H9 (cell line): ENCODE data around the gene HECW1. TPM values are rescaled to one million over a fixed set of nuclear protein-coding genes. Genes with fewer than 3 reads are reported as not detected.

Experiments used
- DNase-seq: peaks from one replicate; pipeline ENCODE4 v3.0.0-alpha.2; 2017
- H2AFZ ChIP-seq: one replicate; pipeline ENCODE4 v1.6.1; 2013; ENCODE audit warnings: mild to moderate bottlenecking, low read length, control low read depth, moderate library complexity
- H2AK5ac ChIP-seq: 2 replicates; pipeline ENCODE4 v1.6.1; 2013; ENCODE audit warnings: low read length, control low read depth, mixed read lengths; ENCODE audit not compliant: insufficient read length
- H2BK120ac ChIP-seq: one replicate; pipeline ENCODE4 v1.6.1; 2013; ENCODE audit warnings: low read depth, mild to moderate bottlenecking, low read length, control low read depth, inconsistent platforms; ENCODE audit not compliant: poor library complexity, severe bottlenecking
- H2BK12ac ChIP-seq: 2 replicates; pipeline ENCODE4 v1.6.1; 2013; ENCODE audit warnings: low read length, control low read depth, mixed read lengths, low read depth; ENCODE audit not compliant: insufficient read length
- H2BK15ac ChIP-seq: 2 replicates; pipeline ENCODE4 v1.6.1; 2013; ENCODE audit warnings: low read depth, low read length, control low read depth
- H2BK20ac ChIP-seq: one replicate; pipeline ENCODE4 v1.6.1; 2013; ENCODE audit warnings: low read depth, mild to moderate bottlenecking, low read length, control low read depth, inconsistent platforms; ENCODE audit not compliant: poor library complexity, severe bottlenecking
- H2BK5ac ChIP-seq: 2 replicates; pipeline ENCODE4 v1.6.1; 2013; ENCODE audit warnings: low read length, control low read depth, mixed read lengths; ENCODE audit not compliant: insufficient read length
- H3K14ac ChIP-seq: 2 replicates; pipeline ENCODE4 v1.6.1; 2013; ENCODE audit warnings: low read length, control low read depth; ENCODE audit not compliant: insufficient read depth
- H3K18ac ChIP-seq: 2 replicates; pipeline ENCODE4 v1.6.1; 2013; ENCODE audit warnings: low read depth, mild to moderate bottlenecking, mixed read lengths, low read length, control low read depth; ENCODE audit not compliant: insufficient read length
- H3K23ac ChIP-seq: 2 replicates; pipeline ENCODE4 v1.6.1; 2013; ENCODE audit warnings: low read length, control low read depth, mixed read lengths, low read depth; ENCODE audit not compliant: insufficient read length
- H3K23me2 ChIP-seq: 2 replicates; pipeline ENCODE4 v1.6.1; 2013; ENCODE audit warnings: low read depth, mild to moderate bottlenecking, mixed read lengths, low read length, control low read depth; ENCODE audit not compliant: insufficient read length, poor library complexity, severe bottlenecking
- H3K27ac ChIP-seq: 2 replicates; pipeline ENCODE4 v1.5.1; 2013; ENCODE audit warnings: low read length, control low read depth, mixed read lengths, low read depth; ENCODE audit not compliant: insufficient read length
- H3K27me3 ChIP-seq: 2 replicates; pipeline ENCODE4 v1.6.1; 2013; ENCODE audit warnings: low read length, control low read depth, inconsistent platforms; ENCODE audit not compliant: insufficient read depth
- H3K4ac ChIP-seq: 2 replicates; pipeline ENCODE4 v1.6.1; 2013; ENCODE audit warnings: low read depth, mild to moderate bottlenecking, control low read depth, inconsistent platforms, low read length, moderate library complexity
- H3K4me1 ChIP-seq: 2 replicates; pipeline ENCODE4 v1.6.1; 2013; ENCODE audit warnings: low read length, control low read depth, inconsistent platforms; ENCODE audit not compliant: insufficient read depth
- H3K4me2 ChIP-seq: 2 replicates; pipeline ENCODE4 v1.6.1; 2013; ENCODE audit warnings: low read length, control low read depth, mixed read lengths; ENCODE audit not compliant: insufficient read length, insufficient read depth
- H3K56ac ChIP-seq: 2 replicates; pipeline ENCODE4 v1.6.1; 2013; ENCODE audit warnings: low read depth, mild to moderate bottlenecking, mixed read lengths, low read length, control low read depth; ENCODE audit not compliant: insufficient read length
- H3K79me1 ChIP-seq: 2 replicates; pipeline ENCODE4 v1.6.1; 2013; ENCODE audit warnings: low read depth, mild to moderate bottlenecking, moderate library complexity, low read length, control low read depth, inconsistent platforms; ENCODE audit not compliant: insufficient read depth, poor library complexity, severe bottlenecking
- H3K79me2 ChIP-seq: 2 replicates; pipeline ENCODE4 v1.6.1; 2013; ENCODE audit warnings: low read length, control low read depth, inconsistent platforms; ENCODE audit not compliant: insufficient read depth
- H3K9ac ChIP-seq: 2 replicates; pipeline ENCODE4 v1.6.1; 2013; ENCODE audit warnings: low read length, control low read depth, mixed read lengths; ENCODE audit not compliant: insufficient read length; ENCODE audit errors: extremely low read depth
- H3K9me3 ChIP-seq: one replicate; pipeline ENCODE4 v1.6.1; 2013; ENCODE audit warnings: low read depth, low read length, inconsistent platforms; ENCODE audit not compliant: control insufficient read depth
- H3T11ph ChIP-seq: one replicate; pipeline ENCODE4 v1.6.1; 2013; ENCODE audit warnings: mild to moderate bottlenecking, low read length, control low read depth, inconsistent platforms
- H4K20me1 ChIP-seq: one replicate; pipeline ENCODE4 v1.6.1; 2013; ENCODE audit not compliant: control insufficient read depth, insufficient read length, insufficient read depth
- H4K5ac ChIP-seq: 2 replicates; pipeline ENCODE4 v1.6.1; 2013; ENCODE audit warnings: low read depth, mild to moderate bottlenecking, mixed read lengths, low read length, control low read depth; ENCODE audit not compliant: insufficient read length
- H4K8ac ChIP-seq: replicated peaks from 2 replicates; pipeline ENCODE4 v1.6.1; 2013; ENCODE audit warnings: low read length, control low read depth, mixed read lengths, low read depth; ENCODE audit not compliant: insufficient read length
- H4K91ac ChIP-seq: 2 replicates; pipeline ENCODE4 v1.6.1; 2013; ENCODE audit warnings: low read depth, mild to moderate bottlenecking, moderate library complexity, mixed read lengths, low read length, control low read depth; ENCODE audit not compliant: insufficient read length
- H3K27ac Mint-ChIP-seq, 3 experiments: 2 replicates in 2 of 3; 3 replicates in 1 of 3; pipeline ENCODE4 v1.8.0; 2020 to 2021; ENCODE audit warnings: mixed read lengths in 3 of 3, mild to moderate bottlenecking in 1 of 3, moderate library complexity in 1 of 3
- H3K27me3 Mint-ChIP-seq: 2 replicates; pipeline ENCODE4 v1.8.0; 2021; ENCODE audit warnings: low read depth, mild to moderate bottlenecking, moderate library complexity, mixed read lengths
- H3K36me3 Mint-ChIP-seq, 3 experiments: 2 replicates in 2 of 3; 3 replicates in 1 of 3; pipeline ENCODE4 v1.8.0; 2020 to 2021; ENCODE audit warnings: low read depth in 3 of 3, mixed read lengths in 3 of 3; ENCODE audit not compliant: insufficient read depth in 1 of 3
- H3K4me1 Mint-ChIP-seq, 2 experiments: 2 replicates each; pipeline ENCODE4 v1.8.0; 2020; ENCODE audit warnings: mixed read lengths in 2 of 2
- H3K4me3 Mint-ChIP-seq, 2 experiments: 2 replicates in 1 of 2; 3 replicates in 1 of 2; pipeline ENCODE4 v1.8.0; 2020 to 2021; ENCODE audit warnings: mild to moderate bottlenecking in 2 of 2, mixed read lengths in 2 of 2, moderate library complexity in 1 of 2
- H3K9me3 Mint-ChIP-seq, 2 experiments: 2 replicates in 1 of 2; 3 replicates in 1 of 2; pipeline ENCODE4 v1.8.0; 2020; ENCODE audit warnings: mild to moderate bottlenecking in 2 of 2, mixed read lengths in 2 of 2, moderate library complexity in 1 of 2
- CTCF ChIP-seq: fragments of 200-600 bp; sonication (generic); conservative IDR thresholded peaks from 3 replicates; pipeline ENCODE4 v1.8.0; 2021; ENCODE audit warnings: antibody characterized with exemption, mild to moderate bottlenecking
- WGBS: extraction: QIAGEN DNeasy Blood & Tissue Kit; methylation state at CpG from one replicate; pipeline ENCODE4 v1.1.7; 2013; ENCODE audit warnings: missing lambda C conversion rate, low lambda C conversion rate, mixed read lengths; ENCODE audit not compliant: insufficient read length; ENCODE audit errors: extremely low coverage; 5-methylcytosine and 5-hydroxymethylcytosine counted together
- total RNA-seq: library from RNA; stranded (reverse); gene quantifications from 2 replicates; pipeline ENCODE4 v1.2.1, GENCODE V29; 2021

Gene HECW1
- total RNA-seq, 1 experiment from 2014 or later: 5.0 TPM

GRCh38 chr7:43152696-43153095 is 40.2 kb downstream of the HECW1 start:
- WGBS: no CpG with 5 or more reads among the region's 6 CpGs
- H3K4me1 ChIP-seq: no peaks in the 10 kb centered on the region; the same call in 1 of the 2 replicates

More at GRCh38 chr7:43152696-43153095, 40.2 kb downstream of the HECW1 start:
- no peak for TF ChIP-seq CTCF
- Histone ChIP-seq H3K9ac (no peak overlapping the region), H2BK120ac (no peak overlapping the region), H4K20me1 (no peaks in the 10 kb centered on the region), H4K91ac (no peak overlapping the region), H3K14ac (no peak overlapping the region), H3K79me2 (no peaks in the 10 kb centered on the region), H3K79me1 (no peaks in the 10 kb centered on the region), H3T11ph (no peak overlapping the region), H3K23ac (no peak overlapping the region), H3K27me3 (no peaks in the 10 kb centered on the region), H4K8ac (no peak overlapping the region), H3K4me2 (no peak overlapping the region), H2AK5ac (no peak overlapping the region), H2BK20ac (no peak overlapping the region), H3K4ac (no peak overlapping the region), H2BK15ac (no peak overlapping the region), H3K23me2 (no peaks in the 10 kb centered on the region), H4K5ac (no peak overlapping the region), H2AFZ (no peak overlapping the region), H2BK12ac (no peak overlapping the region), H3K27ac (no peak overlapping the region), H3K9me3 (no peaks in the 10 kb centered on the region), H2BK5ac (no peak overlapping the region), H3K56ac (no peak overlapping the region), H3K18ac (no peak overlapping the region)
- Mint-ChIP-seq H3K9me3 (peaks cover 0 to 3% of the 10 kb centered on the region in 2 experiments; a peak in 1 of 5 replicates), H3K4me3 (no peak overlapping the region), H3K27ac (peak overlapping the region in 2 of 3 experiments; percentile 7 to 30; a peak in 3 of 7 replicates), H3K36me3 (peaks cover 0 to 7% (median 4%) of the 10 kb centered on the region in 3 experiments; a peak in 5 of 7 replicates), H3K4me1 (peaks cover 0 to 14% of the 10 kb centered on the region in 2 experiments; a peak in 2 of 4 replicates), H3K27me3 (no peaks in the 10 kb centered on the region)
- no peak for DNase-seq
